ENCODE measurements around the gene SAMD11. TPM values are rescaled to one million over a fixed set of nuclear protein-coding genes. Genes with fewer than 3 reads are reported as not detected.

SAMD11 gene
- total and polyA plus RNA-seq, 10 of the 15 experiments (the other 5 are each of a cell fraction or from before 2014, with no cell fraction given), result 0.04 to 0.31 (median 0.19) TPM; not detected in 6

DNA sequence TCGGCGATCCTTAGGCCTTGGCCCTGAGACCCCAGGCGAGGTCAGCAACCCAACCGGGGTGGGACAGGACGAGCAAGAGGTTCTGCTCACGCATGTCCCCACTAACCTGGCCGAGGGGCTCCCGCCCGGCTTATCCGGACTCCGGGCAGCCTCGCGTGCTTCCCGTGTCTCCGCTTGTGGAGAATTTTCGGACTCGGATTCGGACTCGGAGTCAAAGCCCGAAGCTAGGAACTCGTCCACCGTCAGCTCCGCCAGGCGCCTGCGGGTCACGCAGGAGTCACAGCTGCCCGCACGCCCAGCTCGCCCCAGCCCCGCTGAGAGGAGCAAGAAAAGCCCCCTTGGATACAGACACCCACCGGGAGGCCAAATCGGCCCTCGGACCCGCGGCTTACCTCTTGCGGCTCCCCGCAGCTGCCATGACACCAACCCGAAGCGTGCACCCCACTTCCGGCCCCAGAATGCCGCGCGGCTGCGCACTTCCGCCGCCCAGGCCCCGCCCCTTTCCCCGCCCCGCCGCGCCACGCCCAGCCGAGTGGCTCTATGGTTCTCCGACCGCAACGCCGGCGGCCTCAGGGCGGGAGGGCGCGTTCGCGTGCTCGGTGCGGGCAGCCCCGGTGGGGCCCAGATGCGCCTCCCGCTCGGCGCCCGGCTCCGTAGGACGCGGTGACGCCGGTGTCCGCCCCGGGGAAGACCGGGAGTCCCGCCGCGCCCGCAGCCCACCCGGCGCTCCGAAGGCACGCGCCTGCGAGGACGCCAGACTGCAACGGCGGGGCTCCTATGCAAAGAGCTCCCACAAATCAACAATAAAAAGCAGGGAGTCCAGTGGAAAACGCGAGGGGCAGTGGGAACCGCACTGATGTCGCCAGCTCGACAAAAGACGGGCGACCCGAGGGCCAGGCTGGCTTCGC is 35.4 kb downstream of the SAMD11 start, which contains the start of gene NOC2L (continued):
- no peak for TF ChIP-seq FOS (IDR thresholded peaks at IDR 0.05; ENCODE audit: borderline replicate concordance, extremely low read depth, insufficient read length)
- peak; percentile 96 for TF ChIP-seq YY1 (IDR thresholded peaks at IDR 0.05; ENCODE audit: low read depth, low read length)
- TF ChIP-seq, protein P1, sequence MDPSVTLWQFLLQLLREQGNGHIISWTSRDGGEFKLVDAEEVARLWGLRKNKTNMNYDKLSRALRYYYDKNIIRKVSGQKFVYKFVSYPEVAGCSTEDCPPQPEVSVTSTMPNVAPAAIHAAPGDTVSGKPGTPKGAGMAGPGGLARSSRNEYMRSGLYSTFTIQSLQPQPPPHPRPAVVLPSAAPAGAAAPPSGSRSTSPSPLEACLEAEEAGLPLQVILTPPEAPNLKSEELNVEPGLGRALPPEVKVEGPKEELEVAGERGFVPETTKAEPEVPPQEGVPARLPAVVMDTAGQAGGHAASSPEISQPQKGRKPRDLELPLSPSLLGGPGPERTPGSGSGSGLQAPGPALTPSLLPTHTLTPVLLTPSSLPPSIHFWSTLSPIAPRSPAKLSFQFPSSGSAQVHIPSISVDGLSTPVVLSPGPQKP (IDR thresholded peaks at IDR 0.05; ENCODE audit: low read depth, low read length), result peak; percentile 68; the same call in 1 of the 2 replicates
- no peak for TF ChIP-seq PML (IDR thresholded peaks at IDR 0.05; ENCODE audit: low read length)
- TF ChIP-seq, protein P2, sequence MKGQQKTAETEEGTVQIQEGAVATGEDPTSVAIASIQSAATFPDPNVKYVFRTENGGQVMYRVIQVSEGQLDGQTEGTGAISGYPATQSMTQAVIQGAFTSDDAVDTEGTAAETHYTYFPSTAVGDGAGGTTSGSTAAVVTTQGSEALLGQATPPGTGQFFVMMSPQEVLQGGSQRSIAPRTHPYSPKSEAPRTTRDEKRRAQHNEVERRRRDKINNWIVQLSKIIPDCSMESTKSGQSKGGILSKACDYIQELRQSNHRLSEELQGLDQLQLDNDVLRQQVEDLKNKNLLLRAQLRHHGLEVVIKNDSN (IDR thresholded peaks at IDR 0.05; ENCODE audit: borderline replicate concordance, extremely low read length, insufficient read depth, low read depth, low read length), result no peak
- TF ChIP-seq NBN (IDR thresholded peaks at IDR 0.05), result peak; percentile 72
- TF ChIP-seq MYC (IDR thresholded peaks at IDR 0.05; ENCODE audit: insufficient read depth, insufficient read length, insufficient replicate concordance, low read length, severe bottlenecking), result peak; percentile 74
- TF ChIP-seq SIN3A (IDR thresholded peaks at IDR 0.05; ENCODE audit: low read depth, low read length), result peak; percentile 54; the same call in 1 of the 2 replicates
- TF ChIP-seq GABPA (IDR thresholded peaks at IDR 0.05; ENCODE audit: low read depth), result peak; percentile 88
- TF ChIP-seq RCOR1 (conservative IDR thresholded peaks at IDR 0.05; ENCODE audit: low read depth, low read length), result no peak
- TF ChIP-seq, protein P3, sequence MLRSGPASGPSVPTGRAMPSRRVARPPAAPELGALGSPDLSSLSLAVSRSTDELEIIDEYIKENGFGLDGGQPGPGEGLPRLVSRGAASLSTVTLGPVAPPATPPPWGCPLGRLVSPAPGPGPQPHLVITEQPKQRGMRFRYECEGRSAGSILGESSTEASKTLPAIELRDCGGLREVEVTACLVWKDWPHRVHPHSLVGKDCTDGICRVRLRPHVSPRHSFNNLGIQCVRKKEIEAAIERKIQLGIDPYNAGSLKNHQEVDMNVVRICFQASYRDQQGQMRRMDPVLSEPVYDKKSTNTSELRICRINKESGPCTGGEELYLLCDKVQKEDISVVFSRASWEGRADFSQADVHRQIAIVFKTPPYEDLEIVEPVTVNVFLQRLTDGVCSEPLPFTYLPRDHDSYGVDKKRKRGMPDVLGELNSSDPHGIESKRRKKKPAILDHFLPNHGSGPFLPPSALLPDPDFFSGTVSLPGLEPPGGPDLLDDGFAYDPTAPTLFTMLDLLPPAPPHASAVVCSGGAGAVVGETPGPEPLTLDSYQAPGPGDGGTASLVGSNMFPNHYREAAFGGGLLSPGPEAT (IDR thresholded peaks at IDR 0.05; ENCODE audit: low read depth), result peak; percentile 99
- no peak for TF ChIP-seq ZNF622 (IDR thresholded peaks at IDR 0.05)
- TF ChIP-seq ZNF207 (IDR thresholded peaks at IDR 0.05; ENCODE audit: borderline replicate concordance), result no peak; the same call in 1 of the 2 replicates
- TF ChIP-seq TCF7 (IDR thresholded peaks at IDR 0.05; ENCODE audit: borderline replicate concordance), result no peak
- TF ChIP-seq RUNX3 (IDR thresholded peaks at IDR 0.05; ENCODE audit: low read length), result peak; percentile 54
- TF ChIP-seq, protein P4, sequence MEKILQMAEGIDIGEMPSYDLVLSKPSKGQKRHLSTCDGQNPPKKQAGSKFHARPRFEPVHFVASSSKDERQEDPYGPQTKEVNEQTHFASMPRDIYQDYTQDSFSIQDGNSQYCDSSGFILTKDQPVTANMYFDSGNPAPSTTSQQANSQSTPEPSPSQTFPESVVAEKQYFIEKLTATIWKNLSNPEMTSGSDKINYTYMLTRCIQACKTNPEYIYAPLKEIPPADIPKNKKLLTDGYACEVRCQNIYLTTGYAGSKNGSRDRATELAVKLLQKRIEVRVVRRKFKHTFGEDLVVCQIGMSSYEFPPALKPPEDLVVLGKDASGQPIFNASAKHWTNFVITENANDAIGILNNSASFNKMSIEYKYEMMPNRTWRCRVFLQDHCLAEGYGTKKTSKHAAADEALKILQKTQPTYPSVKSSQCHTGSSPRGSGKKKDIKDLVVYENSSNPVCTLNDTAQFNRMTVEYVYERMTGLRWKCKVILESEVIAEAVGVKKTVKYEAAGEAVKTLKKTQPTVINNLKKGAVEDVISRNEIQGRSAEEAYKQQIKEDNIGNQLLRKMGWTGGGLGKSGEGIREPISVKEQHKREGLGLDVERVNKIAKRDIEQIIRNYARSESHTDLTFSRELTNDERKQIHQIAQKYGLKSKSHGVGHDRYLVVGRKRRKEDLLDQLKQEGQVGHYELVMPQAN (conservative IDR thresholded peaks at IDR 0.05), result peak; percentile 92
- peak; percentile 73; the same call in 1 of the 2 replicates for TF ChIP-seq CBFB (IDR thresholded peaks at IDR 0.05; ENCODE audit: low read depth)
- TF ChIP-seq TCF12 (IDR thresholded peaks at IDR 0.05; ENCODE audit: low read depth, low read length), result 0 out of 2 replicates have a peak, but pooled peaks have one; percentile 25
- TF ChIP-seq RAD51 (IDR thresholded peaks at IDR 0.05), result no peak
- no peak for TF ChIP-seq NR2C2 (IDR thresholded peaks at IDR 0.05; ENCODE audit: borderline replicate concordance, control insufficient read depth, insufficient read length, low read depth)
- peak; percentile 75 for TF ChIP-seq POLR2AphosphoS5 (IDR thresholded peaks at IDR 0.05; ENCODE audit: low read length)
- TF ChIP-seq SRF (IDR thresholded peaks at IDR 0.05; ENCODE audit: low read depth in 2 of 2, low read length in 2 of 2), result no peak
- TF ChIP-seq LARP7 (IDR thresholded peaks at IDR 0.05), result 0 out of 2 replicates have a peak, but pooled peaks have one; percentile 51
- TF ChIP-seq KAT2A (conservative IDR thresholded peaks at IDR 0.05; ENCODE audit: control insufficient read depth, low read depth, low read length), result no peak
- no peak for TF ChIP-seq CBX3 (IDR thresholded peaks at IDR 0.05; ENCODE audit: borderline replicate concordance, low read depth)
- no peak for TF ChIP-seq SREBF2 (IDR thresholded peaks at IDR 0.05; ENCODE audit: low read length)
